IPS-11a (cell line): ENCODE measurements around the gene UIMC1.
"Not testable (repeated sequence)": the region's sequence is repeated elsewhere in the genome, so short reads cannot be mapped to it uniquely, and the experiment has no call there.

Source experiments
- H3K4me3 ChIP-seq: one replicate; pipeline ENCODE4 v1.5.1; 2013; ENCODE audit warnings: low read depth, low read length, control low read depth

Gene UIMC1

DNA sequence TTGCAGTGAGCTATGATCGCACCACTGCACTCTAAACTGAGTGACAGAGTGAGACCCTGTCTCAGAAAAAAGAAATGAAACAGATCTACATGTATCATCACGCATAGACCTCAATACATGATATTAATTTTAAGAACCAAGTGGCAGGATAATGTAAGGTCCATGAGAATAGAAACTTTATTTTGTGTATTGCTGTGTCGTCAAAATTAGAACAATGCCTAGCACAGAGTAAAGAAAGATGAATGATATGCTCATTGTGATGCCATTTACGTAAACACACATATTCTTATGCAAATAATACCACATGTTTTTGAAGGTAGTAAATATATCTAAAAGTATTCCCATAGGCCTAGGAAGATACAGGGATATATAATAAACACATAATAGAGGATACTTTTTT lies 3.6 kb upstream of the UIMC1 start:
- no peak overlapping the region for H3K4me3 ChIP-seq

DNA sequence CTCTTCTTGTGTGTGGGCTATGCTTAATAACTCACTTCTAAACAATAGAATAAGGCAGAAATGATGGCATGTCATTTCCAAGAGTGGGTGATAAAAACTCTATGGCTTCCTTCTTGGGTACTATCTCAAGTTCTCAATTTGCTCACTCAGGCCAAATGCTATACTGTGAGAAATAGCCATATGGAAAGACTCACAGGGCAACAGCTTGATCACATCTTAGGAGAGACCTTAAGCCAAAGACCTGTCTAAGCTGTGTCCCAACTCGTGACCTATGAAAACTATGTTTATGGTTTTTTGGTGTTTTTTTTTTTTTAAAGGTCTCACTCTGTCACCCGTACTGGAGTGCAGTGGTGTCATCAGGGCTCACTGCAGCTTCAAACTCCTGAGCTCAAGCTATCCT lies 2.1 kb upstream of the UIMC1 start:
- H3K4me3 ChIP-seq = no peak overlapping the region

DNA sequence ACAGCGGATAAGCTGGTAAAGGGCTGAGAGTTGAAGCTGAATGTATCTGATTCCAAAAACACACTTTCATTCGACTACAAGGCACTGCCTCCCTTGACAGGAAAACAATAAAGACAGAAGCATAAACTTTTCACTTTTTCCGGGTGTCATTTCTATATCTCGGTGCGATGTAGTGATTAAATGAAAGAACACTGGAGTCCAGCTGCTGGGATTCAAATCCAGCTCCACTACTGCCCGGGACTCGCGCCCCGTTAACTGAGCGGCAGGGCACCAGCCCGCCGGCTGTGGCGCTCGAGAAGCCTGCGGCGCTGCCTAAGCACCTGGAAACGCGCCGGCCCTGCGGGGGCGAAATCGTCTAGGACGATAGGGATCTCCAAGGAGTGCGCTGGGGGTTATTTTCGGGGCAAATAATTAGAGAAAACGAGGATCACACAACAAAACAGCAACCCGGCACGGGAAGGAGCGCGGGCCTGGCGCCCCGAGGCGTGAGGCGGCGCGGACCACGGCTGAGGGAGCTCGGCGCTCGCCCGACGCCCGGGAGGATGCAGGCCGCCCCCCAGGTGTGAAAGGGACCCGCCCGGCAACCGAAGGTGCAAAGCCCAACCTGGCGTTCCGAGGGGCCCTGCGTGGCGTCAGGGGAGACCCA lies 837 bp downstream of the UIMC1 start:
- H3K4me3 ChIP-seq = peak overlapping the region; percentile 88

DNA sequence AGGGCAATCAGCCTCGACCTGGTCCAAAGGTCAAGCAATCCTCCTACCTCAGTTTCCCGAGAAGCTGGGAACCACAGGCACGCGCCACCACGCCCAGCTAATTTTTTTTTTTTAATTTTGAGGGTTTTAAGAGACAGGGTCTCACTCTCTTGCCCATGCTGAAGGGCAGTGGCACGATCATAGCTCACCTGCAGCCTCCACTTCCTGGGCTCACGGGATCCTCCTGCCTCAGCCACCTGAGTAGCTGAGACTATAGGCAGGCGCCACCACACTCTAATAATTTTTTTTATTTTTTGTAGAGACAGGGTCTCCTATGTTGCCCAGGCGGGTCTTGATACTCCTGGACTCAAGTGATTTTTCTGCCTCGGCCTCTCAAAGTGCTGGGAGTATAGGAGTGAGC lies 1.6 kb downstream of the UIMC1 start:
- H3K4me3 ChIP-seq = peak overlapping the region; percentile 88

DNA sequence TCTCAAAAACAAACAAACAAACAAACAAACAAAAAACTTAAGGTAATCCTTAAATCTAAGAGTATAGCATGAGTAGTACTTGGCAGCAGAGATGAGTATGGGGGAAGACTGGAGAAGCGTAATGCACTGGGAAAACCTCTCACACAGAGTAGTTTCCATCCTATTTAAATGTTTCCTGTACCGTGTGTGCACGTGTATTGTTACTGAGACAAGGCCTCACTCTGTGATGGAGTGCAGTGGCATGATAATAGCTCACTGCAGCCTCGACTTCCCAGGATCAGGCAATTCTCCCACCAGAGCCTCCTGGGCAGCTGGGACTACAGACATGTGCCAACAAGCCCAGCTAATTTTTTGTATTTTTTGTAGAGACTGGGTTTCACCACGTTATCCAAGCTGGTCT lies 2.9 kb downstream of the UIMC1 start:
- no peak overlapping the region for H3K4me3 ChIP-seq

DNA sequence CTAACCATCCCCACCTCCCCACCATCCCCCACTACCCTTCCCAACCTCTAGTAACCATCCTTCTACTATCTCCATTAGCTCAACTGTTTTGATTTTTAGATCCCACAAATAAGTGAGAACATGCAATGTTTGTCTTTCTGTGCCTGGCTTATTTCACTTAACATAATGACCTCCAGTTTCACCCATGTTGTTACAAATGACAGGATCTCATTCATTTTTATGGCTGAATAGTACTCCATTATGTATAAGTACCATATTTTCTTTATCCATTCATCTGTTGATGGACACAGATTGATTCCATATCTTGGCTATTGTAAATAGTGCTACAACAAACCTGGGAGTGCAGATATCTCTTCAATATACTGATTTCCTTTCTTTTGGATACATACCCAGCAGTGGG lies 7.1 kb downstream of the UIMC1 start:
- not testable (repeated sequence) for H3K4me3 ChIP-seq

DNA sequence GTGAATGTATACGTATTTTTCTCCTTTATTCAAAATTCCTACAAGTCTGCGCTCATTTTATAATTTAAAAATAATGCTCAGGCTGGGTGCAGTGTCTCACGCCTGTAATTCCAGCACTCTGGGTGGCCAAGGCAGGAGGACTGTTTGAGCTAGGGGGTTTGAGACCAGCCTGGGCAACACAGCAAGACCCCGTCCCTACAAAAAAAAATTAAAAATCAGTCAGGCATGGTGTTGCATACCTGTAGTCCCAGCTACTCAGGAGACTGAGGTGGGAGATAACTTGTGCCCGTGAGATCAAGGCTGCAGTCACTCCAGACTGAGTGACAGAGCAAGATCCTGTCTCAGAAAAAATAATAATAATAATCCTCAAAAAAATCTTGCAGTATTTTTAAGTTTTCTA lies 7.8 kb downstream of the UIMC1 start:
- no peak overlapping the region for H3K4me3 ChIP-seq

DNA sequence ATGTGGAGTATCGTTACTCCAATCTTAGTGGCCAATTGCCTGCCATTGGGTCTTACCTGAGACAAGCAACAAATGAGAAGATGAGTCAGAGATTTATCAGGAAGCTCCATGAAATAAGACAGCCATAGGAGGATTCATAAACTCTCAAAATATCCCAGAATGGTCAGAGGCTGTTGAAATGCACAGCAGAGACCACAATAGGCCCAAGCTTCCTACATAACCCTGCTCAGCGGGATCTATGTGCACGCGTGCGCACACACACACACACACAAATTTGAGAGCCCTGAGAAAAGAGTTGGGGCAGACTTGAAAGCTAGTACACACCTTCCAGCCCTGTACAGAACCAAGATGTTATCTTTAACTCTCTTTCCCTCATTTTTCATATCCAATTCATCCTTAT lies 9.8 kb downstream of the UIMC1 start:
- H3K4me3 ChIP-seq = no peak overlapping the region

DNA sequence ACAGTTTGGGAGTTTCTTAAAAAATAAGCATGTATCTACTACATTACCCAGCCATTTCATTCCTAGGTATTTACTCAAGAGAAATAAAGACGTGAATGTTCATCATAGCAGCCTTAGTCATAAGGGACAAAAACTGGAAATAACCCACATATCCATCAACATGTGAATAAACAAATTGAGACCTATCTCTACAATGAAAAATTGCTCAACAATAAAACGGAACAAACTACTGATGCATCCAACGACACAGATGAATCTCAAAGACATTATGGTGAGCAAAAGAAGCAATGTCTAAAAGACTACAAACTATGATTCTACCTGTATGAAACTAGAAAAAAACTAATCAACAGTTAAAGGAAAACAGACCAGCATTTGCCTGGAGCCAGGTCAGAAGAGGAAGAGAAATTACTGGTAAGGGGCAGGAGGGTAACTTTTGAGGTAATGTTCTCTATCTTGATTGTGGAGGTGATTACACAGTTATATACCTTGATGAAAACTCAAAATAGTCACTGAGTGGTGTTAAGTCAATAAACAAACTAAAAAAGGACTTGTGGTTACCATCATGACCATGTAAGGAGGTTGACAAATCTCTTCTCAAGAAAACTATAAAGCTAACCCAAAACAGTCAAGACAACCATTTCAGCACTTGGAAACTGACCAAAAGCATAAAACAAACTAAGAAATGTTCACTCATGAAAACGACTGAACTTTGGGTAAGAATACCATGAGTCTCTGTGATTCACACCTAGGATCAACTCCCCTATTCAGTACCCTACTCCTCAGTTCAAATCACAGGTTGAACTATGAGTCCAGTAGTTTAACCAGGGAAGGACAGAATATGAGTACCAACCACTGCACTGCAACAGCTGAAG lies 10.4 kb downstream of the UIMC1 start:
- no peak overlapping the region for H3K4me3 ChIP-seq

DNA sequence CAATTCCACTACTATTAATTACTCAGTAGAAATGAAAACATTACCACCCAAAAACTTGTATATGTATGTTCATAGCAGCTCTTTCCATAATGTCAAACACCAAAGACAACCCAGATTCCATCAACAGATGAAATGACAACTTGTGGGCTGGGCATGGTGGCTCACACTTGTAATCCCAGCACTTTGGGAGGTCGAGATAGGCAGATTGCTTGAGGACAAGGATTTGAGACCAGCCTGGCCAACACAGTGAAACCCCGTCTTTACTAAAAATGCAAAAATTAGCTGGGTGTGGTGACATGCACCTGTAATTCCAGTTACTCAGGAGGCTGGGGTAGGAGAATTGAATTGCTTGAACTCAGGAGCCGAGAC lies 11.5 kb downstream of the UIMC1 start:
- H3K4me3 ChIP-seq = no peak overlapping the region

DNA sequence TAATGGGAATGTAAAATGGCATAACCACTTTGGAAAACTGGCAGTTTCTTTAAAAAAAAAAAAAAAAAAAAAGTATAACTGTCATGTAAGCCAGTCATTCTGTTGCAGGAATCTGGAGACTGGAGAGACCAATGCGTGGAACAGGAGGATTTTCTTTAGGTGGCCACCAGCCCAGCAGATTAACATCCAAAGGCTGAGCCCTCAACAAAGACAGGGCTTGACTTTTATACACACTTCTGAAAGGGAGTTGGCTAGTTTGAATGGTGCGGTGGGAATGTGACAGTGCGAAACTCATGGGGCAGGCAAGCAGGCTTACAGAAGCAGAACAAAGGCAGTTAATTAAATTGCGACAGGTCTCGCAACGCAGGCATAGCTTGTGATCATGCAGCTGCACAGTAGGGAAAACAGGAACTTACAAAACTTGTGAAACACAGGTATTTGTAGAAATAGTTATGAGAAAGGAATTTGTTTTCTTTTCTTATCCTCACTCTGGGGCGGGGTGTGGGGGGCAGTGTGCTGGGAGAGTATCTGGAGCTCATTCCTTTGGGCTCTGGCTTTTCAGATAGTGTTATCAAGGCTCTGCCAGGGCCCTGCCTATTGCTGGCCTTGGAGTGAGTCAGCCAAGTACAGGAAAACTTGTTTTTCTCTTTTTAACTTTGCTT lies 12.0 kb downstream of the UIMC1 start:
- H3K4me3 ChIP-seq = no peak overlapping the region

DNA sequence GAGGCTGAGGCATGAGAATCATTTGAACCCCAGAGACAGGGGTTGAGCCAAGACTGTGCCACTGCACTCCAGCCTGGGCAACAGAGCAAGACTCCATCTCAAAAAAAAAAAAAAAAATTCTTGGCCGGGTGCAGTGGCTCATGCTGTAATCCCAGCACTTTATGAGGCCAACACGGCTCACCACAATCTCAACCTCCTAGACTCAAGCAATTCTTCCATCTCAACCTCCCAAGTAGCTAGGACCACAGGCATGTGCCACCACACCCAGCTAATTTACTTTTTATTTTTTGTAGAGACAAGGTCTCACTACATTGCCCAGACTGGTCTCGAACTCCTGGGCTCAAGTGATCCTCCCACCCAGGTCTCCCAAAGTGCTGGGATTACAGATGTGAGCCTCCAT lies 13.5 kb downstream of the UIMC1 start:
- H3K4me3 ChIP-seq = not testable (repeated sequence)

DNA sequence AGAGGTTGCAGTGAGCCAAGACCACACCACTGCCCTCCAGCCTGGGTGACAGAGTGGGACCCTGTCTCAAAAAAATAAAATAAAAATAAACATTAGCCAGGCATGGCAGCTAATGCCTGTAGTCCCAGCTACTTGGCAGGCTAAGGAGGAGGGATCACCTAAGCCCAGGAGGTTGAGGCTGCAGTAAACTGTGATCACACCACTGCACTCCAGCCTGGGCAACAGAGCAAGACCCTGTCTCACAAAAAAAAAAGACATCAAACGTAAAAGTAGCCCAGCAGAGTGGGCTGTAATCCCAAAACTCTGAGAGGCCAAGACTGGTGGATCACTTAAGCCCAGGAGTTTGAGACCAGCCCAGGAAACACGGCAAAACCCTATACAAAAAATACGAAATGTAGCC lies 19.0 kb downstream of the UIMC1 start:
- H3K4me3 ChIP-seq = no peak overlapping the region

DNA sequence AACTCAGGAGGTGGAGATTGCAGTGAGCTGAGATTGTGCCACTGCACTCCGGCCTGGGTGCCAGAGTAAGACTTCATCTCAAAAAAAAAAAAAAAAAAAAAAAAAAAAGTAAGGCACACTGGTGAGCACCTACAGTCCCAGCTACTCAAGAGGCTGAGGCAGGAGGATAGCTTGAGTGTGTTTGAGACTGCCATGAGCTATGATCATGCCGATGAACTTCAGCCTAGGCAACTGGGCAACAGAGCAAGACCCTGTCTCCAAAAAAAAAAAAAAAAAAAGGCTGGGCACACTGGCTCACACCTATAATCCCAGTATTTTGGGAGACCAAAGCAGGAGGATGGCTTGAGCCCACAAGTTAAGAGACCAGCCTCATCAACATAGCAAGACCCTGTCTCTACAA lies 20.3 kb downstream of the UIMC1 start:
- no peak overlapping the region for H3K4me3 ChIP-seq

DNA sequence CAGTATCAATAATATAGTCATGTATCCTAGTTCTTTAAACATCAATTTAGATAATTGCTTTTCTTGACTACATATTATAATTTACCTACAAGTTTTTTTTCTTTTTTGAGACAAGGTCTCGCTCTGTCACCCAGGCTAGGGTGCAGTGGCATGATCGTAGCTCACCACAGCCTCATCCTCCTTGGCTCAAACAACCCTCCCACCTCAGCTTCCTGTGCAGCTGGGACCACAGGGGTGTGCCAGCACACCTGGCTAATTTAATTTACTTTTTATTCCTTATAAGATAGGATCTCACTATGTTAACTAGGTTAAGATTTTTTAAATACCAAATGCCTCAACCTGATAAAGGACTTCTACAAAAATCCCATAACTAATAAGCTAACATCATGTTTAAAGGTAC lies 21.1 kb downstream of the UIMC1 start:
- no peak overlapping the region for H3K4me3 ChIP-seq

DNA sequence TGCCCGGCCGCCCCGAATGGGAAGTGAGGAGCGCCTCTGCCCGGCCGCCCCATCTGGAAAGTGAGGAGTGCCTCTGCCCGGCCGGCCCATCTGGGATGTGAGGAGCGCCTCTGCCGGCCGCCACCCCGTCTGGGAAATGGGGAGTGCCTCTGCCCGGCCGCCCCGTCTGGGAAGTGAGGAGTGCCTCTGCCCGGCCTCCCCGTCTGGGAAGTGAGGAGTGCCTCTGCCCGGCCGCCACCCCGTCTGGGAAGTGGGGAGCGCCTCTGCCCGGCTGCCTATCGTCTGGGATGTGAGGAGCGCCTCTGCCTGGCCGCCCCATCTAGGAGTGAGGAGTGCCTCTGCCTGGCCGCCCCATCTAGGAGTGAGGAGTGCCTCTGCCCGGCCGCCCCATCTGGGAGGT lies 22.4 kb downstream of the UIMC1 start:
- not testable (repeated sequence) for H3K4me3 ChIP-seq

DNA sequence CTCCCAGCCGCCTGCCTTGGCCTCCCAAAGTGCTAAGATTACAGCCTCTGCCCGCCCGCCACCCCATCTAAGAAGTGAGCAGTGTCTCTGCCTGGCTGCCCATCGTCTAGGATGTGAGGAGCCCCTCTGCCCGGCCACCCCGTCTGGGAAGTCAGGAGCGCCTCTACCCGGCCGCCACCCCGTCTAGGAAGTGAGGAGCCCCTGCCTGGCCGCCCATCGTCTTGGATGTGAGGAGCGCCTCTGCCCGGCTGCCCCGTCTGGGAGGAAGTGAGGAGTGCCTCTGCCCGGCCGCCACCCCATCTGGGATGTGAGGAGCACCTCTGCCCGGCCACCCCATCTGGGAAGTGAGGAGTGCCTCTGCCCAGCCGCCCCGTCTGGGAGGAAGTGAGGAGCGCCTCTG lies 23.0 kb downstream of the UIMC1 start:
- H3K4me3 ChIP-seq = not testable (repeated sequence)

DNA sequence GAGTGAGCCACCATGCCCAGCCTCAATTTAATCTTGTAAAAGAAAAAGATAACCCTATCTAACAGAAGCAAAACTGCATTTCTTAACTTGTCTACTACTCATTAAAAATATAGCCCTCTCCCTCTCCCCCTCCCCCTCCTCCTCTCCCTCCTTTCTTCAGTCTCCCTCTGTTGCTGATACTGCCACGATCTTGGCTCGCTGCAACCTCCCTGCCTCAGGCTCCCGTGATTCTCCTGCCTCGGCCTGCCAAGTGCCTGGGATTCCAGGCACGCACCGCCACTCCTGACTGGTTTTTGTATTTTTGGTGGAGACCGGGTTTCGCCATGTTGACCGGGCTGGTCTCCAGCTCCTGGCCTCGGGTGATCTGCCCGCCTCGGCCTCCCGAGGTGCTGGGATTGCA lies 23.5 kb downstream of the UIMC1 start:
- H3K4me3 ChIP-seq = not testable (repeated sequence)

DNA sequence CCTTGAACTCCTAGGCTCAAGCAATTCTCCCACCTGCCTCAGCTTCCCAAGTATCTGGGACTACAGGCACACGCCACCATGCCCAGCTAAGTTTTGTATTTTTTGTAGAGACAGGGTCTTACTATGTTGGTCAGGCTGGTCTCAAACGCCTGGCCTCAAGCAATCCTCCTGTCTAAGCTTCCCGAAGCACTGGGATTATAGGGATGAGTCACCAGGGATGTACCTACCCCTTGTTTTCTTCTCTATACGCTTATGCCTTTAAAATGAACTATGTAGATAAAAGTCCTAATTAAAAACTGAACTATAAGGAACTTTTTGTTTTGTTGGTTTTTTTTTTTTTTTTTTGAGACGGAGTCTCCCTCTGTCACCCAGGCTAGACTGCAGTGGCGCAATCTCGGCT lies 25.8 kb downstream of the UIMC1 start:
- no peak overlapping the region for H3K4me3 ChIP-seq

DNA sequence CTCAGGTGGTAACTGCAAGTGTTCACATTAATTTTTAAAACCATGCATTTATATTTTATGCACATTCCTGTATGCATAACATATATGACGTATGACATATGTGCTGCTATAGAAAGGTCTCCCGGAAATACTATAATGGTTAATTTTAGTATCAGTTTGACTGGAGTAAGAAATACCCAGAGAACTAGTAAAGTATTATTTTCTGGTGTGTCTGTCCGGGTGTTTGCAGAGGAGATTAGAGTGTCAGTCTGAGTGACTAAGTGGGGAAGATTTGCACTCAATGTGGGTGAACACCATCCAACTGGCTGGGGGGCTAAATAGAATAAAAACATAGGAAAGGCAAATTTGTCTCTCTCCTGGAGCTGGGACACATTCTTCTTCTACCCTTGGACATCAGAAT lies 26.9 kb downstream of the UIMC1 start:
- no peak overlapping the region for H3K4me3 ChIP-seq

DNA sequence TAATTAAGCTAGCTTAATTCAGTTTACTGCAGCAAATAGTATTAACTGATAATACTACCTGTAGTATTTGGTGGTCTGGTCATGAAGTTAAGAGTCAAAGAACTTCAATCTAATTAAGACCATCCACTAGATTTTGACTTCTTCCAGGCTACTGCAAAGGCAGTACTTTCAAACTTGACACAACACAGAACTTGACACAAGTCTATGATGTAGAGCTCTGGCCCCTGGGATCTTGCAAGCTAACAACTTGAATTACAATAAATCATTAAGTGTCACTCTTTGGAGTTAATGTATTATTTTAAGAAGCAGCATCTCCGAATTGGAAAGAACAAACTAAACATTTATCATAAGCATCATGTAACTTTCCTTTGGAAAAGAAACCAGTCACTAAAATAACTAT lies 40.9 kb downstream of the UIMC1 start:
- no peak overlapping the region for H3K4me3 ChIP-seq

DNA sequence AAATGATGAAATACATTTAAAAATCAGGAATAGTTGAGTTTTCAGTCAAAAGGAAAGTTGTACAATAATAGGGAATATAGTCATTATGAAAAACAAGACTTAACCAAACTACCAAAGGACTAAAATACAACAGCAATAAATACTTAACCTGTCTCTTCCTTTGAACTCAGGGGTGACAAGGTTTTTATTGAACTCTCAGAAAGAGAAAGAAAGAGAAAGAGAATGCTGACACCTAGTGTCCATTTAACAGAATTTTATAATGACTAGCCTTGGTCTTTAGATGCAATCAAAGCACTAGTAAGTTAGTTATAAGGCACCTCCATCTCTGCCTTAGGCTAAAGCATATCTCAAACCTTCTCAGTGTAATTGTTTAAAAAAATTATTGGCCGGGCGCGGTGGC lies 47.5 kb downstream of the UIMC1 start:
- no peak overlapping the region for H3K4me3 ChIP-seq
